Tongue (tissue), 2 donors: ENCODE results near the gene GATA3. TPM values are rescaled to one million over a fixed set of nuclear protein-coding genes. Genes with fewer than 3 reads are reported as not detected.

ENCODE experiments used
- DNase-seq: peaks from one replicate; pipeline ENCODE4 v3.0.0-alpha.2; 2015
- total RNA-seq: library from RNA; depleted of rRNA; stranded (reverse); fragments of >200 nt; gene quantifications from one replicate; pipeline ENCODE4 v1.2.3, GENCODE V29; 2014

GATA3 gene
- total RNA-seq, 1 donor from 2014 or later = not detected

- no peak for DNase-seq
These were observed 9.9 kb downstream of the GATA3 start for GRCh38 chr10:8064436-8064835.

GRCh38 chr10:8065651-8066050 is 11.2 kb downstream of the GATA3 start:
- no peak for DNase-seq

GRCh38 chr10:8066124-8066523 is 11.6 kb downstream of the GATA3 start:
- no peak for DNase-seq

GRCh38 chr10:8066797-8067196 is 12.3 kb downstream of the GATA3 start:
- no peak for DNase-seq

GRCh38 chr10:8069108-8069507 is 14.6 kb downstream of the GATA3 start:
- no peak for DNase-seq

GRCh38 chr10:8069627-8070026 is 15.1 kb downstream of the GATA3 start:
- DNase-seq = no peak

- no peak for DNase-seq
These were observed 16.0 kb downstream of the GATA3 start for GRCh38 chr10:8070440-8070839.

- no peak for DNase-seq
These were observed 16.5 kb downstream of the GATA3 start for GRCh38 chr10:8071006-8071405.

- no peak for DNase-seq
These were observed 17.2 kb downstream of the GATA3 start for GRCh38 chr10:8071666-8072065.

GRCh38 chr10:8072211-8072610 is 17.7 kb downstream of the GATA3 start:
- no peak for DNase-seq

- no peak for DNase-seq
These were observed 19.4 kb downstream of the GATA3 start for GRCh38 chr10:8073691-8074416.

- no peak for DNase-seq
These were observed 20.4 kb downstream of the GATA3 start for GRCh38 chr10:8074881-8075280.

GRCh38 chr10:8075282-8076260 is 21.1 kb downstream of the GATA3 start:
- DNase-seq = peak; percentile 10

- no peak for DNase-seq
These were observed 22.4 kb downstream of the GATA3 start for GRCh38 chr10:8076933-8077332.

- DNase-seq = no peak
These were observed 23.5 kb downstream of the GATA3 start for GRCh38 chr10:8078027-8078426.

GRCh38 chr10:8079126-8079525 is 24.6 kb downstream of the GATA3 start:
- DNase-seq = peak; percentile 39

GRCh38 chr10:8084799-8085198 is 30.3 kb downstream of the GATA3 start:
- DNase-seq = no peak

GRCh38 chr10:8085251-8085650 is 30.8 kb downstream of the GATA3 start:
- no peak for DNase-seq

GRCh38 chr10:8086315-8086714 is 31.8 kb downstream of the GATA3 start:
- no peak for DNase-seq

- no peak for DNase-seq
These were observed 34.0 kb downstream of the GATA3 start for GRCh38 chr10:8088504-8088903.

GRCh38 chr10:8092428-8092827 is 37.9 kb downstream of the GATA3 start:
- no peak for DNase-seq

GRCh38 chr10:8095959-8096358 is 41.5 kb downstream of the GATA3 start:
- DNase-seq = no peak

- no peak for DNase-seq
These were observed 42.4 kb downstream of the GATA3 start for GRCh38 chr10:8096931-8097330.
